Keratinocyte (primary cell): ENCODE results near the gene CFAP43. TPM values are rescaled to one million over a fixed set of nuclear protein-coding genes. Genes with fewer than 3 reads are reported as not detected.

ENCODE experiments used
- DNase-seq: peaks from one replicate; pipeline ENCODE4 v3.0.0-alpha.2; 2011; ENCODE audit warnings: low read depth, missing footprints, low spot score
- FAIRE-seq: peaks from 2 replicates; lab custom pipeline; 2011; peaks lifted over from hg19 to GRCh38; lab: Jason Lieb, UNC
- H2AFZ ChIP-seq: 2 replicates; pipeline ENCODE4 v1.6.0; 2012; ENCODE audit warnings: low read length, control low read depth, inconsistent platforms; ENCODE audit not compliant: control insufficient read depth
- H3K27ac ChIP-seq: 2 replicates; pipeline ENCODE4 v1.5.1; 2011; ENCODE audit warnings: low read length; ENCODE audit not compliant: control insufficient read depth, insufficient read depth
- H3K27me3 ChIP-seq: 3 replicates; pipeline ENCODE4 v1.6.0; 2011; ENCODE audit warnings: low read length; ENCODE audit not compliant: control insufficient read depth, insufficient read depth; ENCODE audit errors: extremely low read depth
- H3K36me3 ChIP-seq, 2 experiments: 2 replicates in 1 of 2; 3 replicates in 1 of 2; pipeline ENCODE4 v1.5.1; 2011; ENCODE audit warnings: low read length in 2 of 2, mild to moderate bottlenecking in 1 of 2; ENCODE audit not compliant: control insufficient read depth in 2 of 2, insufficient read depth in 2 of 2; ENCODE audit errors: extremely low read depth in 1 of 2
- H3K4me1 ChIP-seq: 3 replicates; pipeline ENCODE4 v1.5.1; 2011; ENCODE audit warnings: low read length; ENCODE audit not compliant: control insufficient read depth, insufficient read depth; ENCODE audit errors: extremely low read depth
- H3K4me2 ChIP-seq: 3 replicates; pipeline ENCODE4 v1.6.0; 2011; ENCODE audit warnings: low read depth, low read length; ENCODE audit not compliant: control insufficient read depth, insufficient read depth; ENCODE audit errors: extremely low read depth
- H3K4me3 ChIP-seq, 3 experiments: fragments of 200-600 bp in 1 of 3; sonication (generic) in 1 of 3; 2 replicates in 2 of 3; 3 replicates in 1 of 3; pipeline ENCODE4 v1.5.1; 2011 to 2016; ENCODE audit warnings: low read length in 3 of 3, mild to moderate bottlenecking in 3 of 3, control low read depth in 2 of 3, inconsistent platforms in 1 of 3, low read depth in 1 of 3, mixed read lengths in 1 of 3, mixed run types in 1 of 3, moderate library complexity in 1 of 3; ENCODE audit not compliant: control insufficient read depth in 2 of 3, insufficient read depth in 2 of 3; ENCODE audit errors: extremely low read depth in 1 of 3
- H3K79me2 ChIP-seq: 2 replicates; pipeline ENCODE4 v1.6.0; 2012; ENCODE audit warnings: low read length; ENCODE audit not compliant: control insufficient read depth, insufficient read depth
- H3K9ac ChIP-seq: 3 replicates; pipeline ENCODE4 v1.6.0; 2011; ENCODE audit warnings: low read length; ENCODE audit not compliant: control insufficient read depth, insufficient read depth; ENCODE audit errors: extremely low read depth
- H3K9me1 ChIP-seq: 3 replicates; pipeline ENCODE4 v1.6.0; 2011; ENCODE audit warnings: low read length; ENCODE audit not compliant: control insufficient read depth, insufficient read depth; ENCODE audit errors: extremely low read depth
- H3K9me3 ChIP-seq: 2 replicates; pipeline ENCODE4 v1.5.1; 2012; ENCODE audit warnings: low read depth, low read length; ENCODE audit not compliant: control insufficient read depth
- H4K20me1 ChIP-seq: 3 replicates; pipeline ENCODE4 v1.6.0; 2011; ENCODE audit warnings: low read length; ENCODE audit not compliant: control insufficient read depth, insufficient read depth; ENCODE audit errors: extremely low read depth
- EZH2 ChIP-seq: IDR thresholded peaks from one replicate; pipeline ENCODE4 v1.6.1; 2012; ENCODE audit warnings: inconsistent platforms, mild to moderate bottlenecking, low read length, moderate library complexity
- dilution Hi-C: fragments of 300-500 bp; cut with MboI; formaldehyde crosslinking; loops from one replicate; pipeline ENCODE4 v1.7.0; 2020; ENCODE audit warnings: low sequenced_read_pairs; ENCODE audit not compliant: extremely low pct_ligation_motif_present
- polyA plus RNA-seq, 5 experiments: library from polyadenylated mRNA; depleted of rRNA in 3 of 5; stranded (reverse) in 3 of 5; stranded (forward) in 1 of 5; unstranded in 1 of 5; fragments of >200 nt; gene quantifications; 1 replicate in 1 of 5; 2 replicates in 3 of 5; 3 replicates in 1 of 5; pipeline versions ENCODE4 v1.2.1 to v1.2.3, GENCODE V29; 2011 to 2012; ENCODE audit warnings: missing spikeins in 2 of 5, low read depth in 1 of 5, low replicate concordance in 1 of 5
- TF ChIP-seq, protein P1 (sequence below), 3 experiments: IDR thresholded peaks in 1 of 3; conservative IDR thresholded peaks in 1 of 3; optimal IDR thresholded peaks in 1 of 3; 2 replicates in 2 of 3; 3 replicates in 1 of 3; pipeline versions ENCODE3 to v1.5.1; 2011; ENCODE audit warnings: low read length in 3 of 3, mild to moderate bottlenecking in 3 of 3, moderate library complexity in 2 of 3, control low read depth in 1 of 3, inconsistent platforms in 1 of 3; ENCODE audit not compliant: insufficient read depth in 2 of 3; ENCODE audit errors: extremely low read depth in 1 of 3

Gene CFAP43
- polyA plus RNA-seq, 1 donor (not counting 4 experiments of a cell fraction or from before 2014, with no cell fraction given), result 0.25 TPM

GRCh38 chr10:104216631-104217030 is 15.5 kb downstream of the CFAP43 start:
- H3K36me3 ChIP-seq, result no peaks in the 10 kb centered on the region
- no peak overlapping the region for H3K9ac ChIP-seq
- H3K9me3 ChIP-seq, result no peaks in the 10 kb centered on the region
- H3K9me1 ChIP-seq, result no peaks in the 10 kb centered on the region
- no peak overlapping the region for H2AFZ ChIP-seq
- peaks cover 7% of the 10 kb centered on the region for H3K27me3 ChIP-seq
- TF ChIP-seq EZH2, result no peak
- TF ChIP-seq, protein P1, sequence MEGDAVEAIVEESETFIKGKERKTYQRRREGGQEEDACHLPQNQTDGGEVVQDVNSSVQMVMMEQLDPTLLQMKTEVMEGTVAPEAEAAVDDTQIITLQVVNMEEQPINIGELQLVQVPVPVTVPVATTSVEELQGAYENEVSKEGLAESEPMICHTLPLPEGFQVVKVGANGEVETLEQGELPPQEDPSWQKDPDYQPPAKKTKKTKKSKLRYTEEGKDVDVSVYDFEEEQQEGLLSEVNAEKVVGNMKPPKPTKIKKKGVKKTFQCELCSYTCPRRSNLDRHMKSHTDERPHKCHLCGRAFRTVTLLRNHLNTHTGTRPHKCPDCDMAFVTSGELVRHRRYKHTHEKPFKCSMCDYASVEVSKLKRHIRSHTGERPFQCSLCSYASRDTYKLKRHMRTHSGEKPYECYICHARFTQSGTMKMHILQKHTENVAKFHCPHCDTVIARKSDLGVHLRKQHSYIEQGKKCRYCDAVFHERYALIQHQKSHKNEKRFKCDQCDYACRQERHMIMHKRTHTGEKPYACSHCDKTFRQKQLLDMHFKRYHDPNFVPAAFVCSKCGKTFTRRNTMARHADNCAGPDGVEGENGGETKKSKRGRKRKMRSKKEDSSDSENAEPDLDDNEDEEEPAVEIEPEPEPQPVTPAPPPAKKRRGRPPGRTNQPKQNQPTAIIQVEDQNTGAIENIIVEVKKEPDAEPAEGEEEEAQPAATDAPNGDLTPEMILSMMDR (optimal IDR thresholded peaks at IDR 0.05 in 1 of 3, IDR thresholded peaks at IDR 0.05 in 1 of 3, conservative IDR thresholded peaks at IDR 0.05 in 1 of 3; ENCODE audit: extremely low read depth in 1 of 3, insufficient read depth in 2 of 3, low read length in 3 of 3), result no peak
- H3K79me2 ChIP-seq, result no peaks in the 10 kb centered on the region
- dilution Hi-C loops, result no loop called here
- FAIRE-seq (no peak), DNase-seq (no peak)
- H3K27ac ChIP-seq, result no peak overlapping the region
- H3K4me1 ChIP-seq, result no peaks in the 10 kb centered on the region
- H3K4me2 ChIP-seq, result no peak overlapping the region
- no peak overlapping the region for H3K4me3 ChIP-seq
- no peaks in the 10 kb centered on the region for H4K20me1 ChIP-seq

- no peaks in the 10 kb centered on the region for H3K9me1 ChIP-seq
- no peak overlapping the region for H3K27ac ChIP-seq
- H3K79me2 ChIP-seq, result no peaks in the 10 kb centered on the region
- DNase-seq (no peak), FAIRE-seq (peak; percentile 65)
- no peak for TF ChIP-seq EZH2
- TF ChIP-seq, protein P1 (optimal IDR thresholded peaks at IDR 0.05 in 1 of 3, IDR thresholded peaks at IDR 0.05 in 1 of 3, conservative IDR thresholded peaks at IDR 0.05 in 1 of 3; ENCODE audit: extremely low read depth in 1 of 3, insufficient read depth in 2 of 3, low read length in 3 of 3), result peak; percentile 51 to 62 (median 62)
- H3K4me1 ChIP-seq, result no peaks in the 10 kb centered on the region
- H2AFZ ChIP-seq, result no peak overlapping the region
- H3K36me3 ChIP-seq, result no peaks in the 10 kb centered on the region
- H4K20me1 ChIP-seq, result no peaks in the 10 kb centered on the region
- H3K4me3 ChIP-seq, result no peak overlapping the region
- H3K9me3 ChIP-seq, result no peaks in the 10 kb centered on the region
- H3K9ac ChIP-seq, result no peak overlapping the region
- H3K27me3 ChIP-seq, result no peaks in the 10 kb centered on the region
- H3K4me2 ChIP-seq, result no peak overlapping the region
- dilution Hi-C loops, result no loop called here
Measured at GRCh38 chr10:104209575-104210198, 22.5 kb downstream of the CFAP43 start.
